BLaER1 (cell line): ENCODE results near the gene ARHGDIA.
A peak's percentile ranks its signal among the peaks of the same experiment; 100 is the strongest.

Source experiments
- H3K27ac ChIP-seq: shearing (Covaris generic); formaldehyde crosslinking; 2 replicates; pipeline ENCODE4 v1.8.1; 2022
- H3K27me3 ChIP-seq: shearing (Covaris generic); formaldehyde crosslinking; 2 replicates; pipeline ENCODE4 v1.8.1; 2022
- H3K36me3 ChIP-seq: shearing (Covaris generic); formaldehyde crosslinking; 2 replicates; pipeline ENCODE4 v1.8.1; 2022
- H3K4me1 ChIP-seq: shearing (Covaris generic); formaldehyde crosslinking; 2 replicates; pipeline ENCODE4 v1.8.1; 2022
- H3K4me2 ChIP-seq: shearing (Covaris generic); formaldehyde crosslinking; 2 replicates; pipeline ENCODE4 v1.8.1; 2022
- H3K4me3 ChIP-seq: shearing (Covaris generic); formaldehyde crosslinking; 2 replicates; pipeline ENCODE4 v1.8.1; 2022
- H3K9ac ChIP-seq: shearing (Covaris generic); formaldehyde crosslinking; 2 replicates; pipeline ENCODE4 v1.8.1; 2022
- H3K9me3 ChIP-seq: shearing (Covaris generic); formaldehyde crosslinking; 2 replicates; pipeline ENCODE4 v1.8.1; 2022
- H4K20me1 ChIP-seq: shearing (Covaris generic); formaldehyde crosslinking; 2 replicates; pipeline ENCODE4 v1.8.1; 2022
- Cebpa-rat ChIP-seq: shearing (Covaris generic); IDR thresholded peaks from 2 replicates; pipeline ENCODE4 v1.8.1; 2022

ARHGDIA gene

GRCh38 chr17:81858170-81858966, 12.8 kb downstream of the ARHGDIA start:
- TF ChIP-seq Cebpa-rat = no peak
- H3K4me1 ChIP-seq = peaks cover 43% of the 10 kb centered on the region
- H3K27me3 ChIP-seq = no peaks in the 10 kb centered on the region
- H3K27ac ChIP-seq = peak overlapping the region; percentile 91; the same call in 1 of the 2 replicates
- peaks cover 75% of the 10 kb centered on the region for H4K20me1 ChIP-seq
- H3K36me3 ChIP-seq = peaks cover 73% of the 10 kb centered on the region
- H3K4me2 ChIP-seq = peak overlapping the region; percentile 99
- peak overlapping the region; percentile 95 for H3K9ac ChIP-seq
- H3K4me3 ChIP-seq = peak overlapping the region; percentile 90
- no peaks in the 10 kb centered on the region for H3K9me3 ChIP-seq

- H4K20me1 ChIP-seq = peaks cover 90% of the 10 kb centered on the region
- peaks cover 93% of the 10 kb centered on the region for H3K36me3 ChIP-seq
- H3K27ac ChIP-seq = no peak overlapping the region
Measured at GRCh38 chr17:81854974-81855774, 16.0 kb downstream of the ARHGDIA start.

GRCh38 chr17:81852237-81852636, 18.9 kb downstream of the ARHGDIA start:
- Histone ChIP-seq H3K4me1 (no peaks in the 10 kb centered on the region; the same call in 1 of the 2 replicates), H3K4me3 (no peak overlapping the region), H3K9me3 (no peaks in the 10 kb centered on the region), H4K20me1 (peaks cover 65% of the 10 kb centered on the region), H3K4me2 (no peak overlapping the region), H3K27ac (no peak overlapping the region), H3K9ac (no peak overlapping the region), H3K36me3 (peaks cover 100% of the 10 kb centered on the region), H3K27me3 (no peaks in the 10 kb centered on the region)
- no peak for TF ChIP-seq Cebpa-rat

More at GRCh38 chr17:81854974-81855774, 16.0 kb downstream of the ARHGDIA start:
- Histone ChIP-seq H3K4me1 (peaks cover 24% of the 10 kb centered on the region), H3K4me2 (no peak overlapping the region), H3K27me3 (no peaks in the 10 kb centered on the region), H3K4me3 (no peak overlapping the region), H3K9me3 (no peaks in the 10 kb centered on the region), H3K9ac (peak overlapping the region; percentile 20)
- TF ChIP-seq Cebpa-rat = no peak

- Histone ChIP-seq H3K27ac (no peak overlapping the region), H4K20me1 (peaks cover 59% of the 10 kb centered on the region)
Measured at GRCh38 chr17:81851423-81851822, 19.7 kb downstream of the ARHGDIA start.

GRCh38 chr17:81849457-81849856, 21.7 kb downstream of the ARHGDIA start:
- Histone ChIP-seq H3K4me1 (no peaks in the 10 kb centered on the region), H4K20me1 (peaks cover 50% of the 10 kb centered on the region), H3K27ac (no peak overlapping the region), H3K36me3 (peaks cover 100% of the 10 kb centered on the region), H3K4me2 (no peak overlapping the region), H3K9ac (no peak overlapping the region), H3K4me3 (no peak overlapping the region), H3K27me3 (no peaks in the 10 kb centered on the region), H3K9me3 (no peaks in the 10 kb centered on the region)
- no peak for TF ChIP-seq Cebpa-rat

More at GRCh38 chr17:81851423-81851822, 19.7 kb downstream of the ARHGDIA start:
- Histone ChIP-seq H3K9ac (no peak overlapping the region), H3K4me1 (no peaks in the 10 kb centered on the region), H3K9me3 (no peaks in the 10 kb centered on the region), H3K4me2 (no peak overlapping the region), H3K36me3 (peaks cover 100% of the 10 kb centered on the region), H3K27me3 (no peaks in the 10 kb centered on the region), H3K4me3 (no peak overlapping the region)
- no peak for TF ChIP-seq Cebpa-rat

- Histone ChIP-seq H3K9me3 (no peaks in the 10 kb centered on the region), H3K4me1 (peaks cover 5% of the 10 kb centered on the region), H3K36me3 (peaks cover 98% of the 10 kb centered on the region), H3K27me3 (no peaks in the 10 kb centered on the region), H3K4me2 (no peak overlapping the region), H3K4me3 (no peak overlapping the region), H4K20me1 (peaks cover 46% of the 10 kb centered on the region), H3K9ac (no peak overlapping the region), H3K27ac (no peak overlapping the region)
- TF ChIP-seq Cebpa-rat = no peak
Measured at GRCh38 chr17:81846743-81847689, 24.1 kb downstream of the ARHGDIA start.

- Histone ChIP-seq H3K9me3 (no peaks in the 10 kb centered on the region), H3K9ac (no peak overlapping the region), H3K4me3 (no peak overlapping the region), H3K27me3 (no peaks in the 10 kb centered on the region), H3K4me2 (no peak overlapping the region), H3K36me3 (peaks cover 89% of the 10 kb centered on the region), H4K20me1 (peaks cover 37% of the 10 kb centered on the region), H3K4me1 (peaks cover 14% of the 10 kb centered on the region), H3K27ac (no peak overlapping the region)
- no peak for TF ChIP-seq Cebpa-rat
Measured at GRCh38 chr17:81845881-81846742, 25.0 kb downstream of the ARHGDIA start.

GRCh38 chr17:81845361-81845760, 25.8 kb downstream of the ARHGDIA start:
- TF ChIP-seq Cebpa-rat = no peak
- Histone ChIP-seq H3K9ac (no peak overlapping the region), H4K20me1 (peaks cover 36% of the 10 kb centered on the region), H3K27me3 (no peaks in the 10 kb centered on the region), H3K4me3 (no peak overlapping the region), H3K27ac (no peak overlapping the region), H3K36me3 (peaks cover 81% of the 10 kb centered on the region), H3K9me3 (no peaks in the 10 kb centered on the region), H3K4me2 (no peak overlapping the region), H3K4me1 (peaks cover 22% of the 10 kb centered on the region)
